Cerebellar nuclear complex (tissue), 1 donor: ENCODE data around the gene CTBP1.
"Not testable (repeated sequence)": the region's sequence is repeated elsewhere in the genome, so short reads cannot be mapped to it uniquely, and the experiment has no call there.

ENCODE experiments used
- DNase-seq, 2 experiments: peaks; one replicate each; lab custom pipeline; 2025; lab: John Stamatoyannopoulos, UW

CTBP1 gene

GRCh38 chr4:1237981-1238675 lies 10.8 kb downstream of the CTBP1 start:
- no peak for DNase-seq

- DNase-seq, result not testable (repeated sequence)
Measured at GRCh38 chr4:1237261-1237660, 11.7 kb downstream of the CTBP1 start.

GRCh38 chr4:1236836-1237235 lies 12.1 kb downstream of the CTBP1 start:
- not testable (repeated sequence) for DNase-seq

DNA sequence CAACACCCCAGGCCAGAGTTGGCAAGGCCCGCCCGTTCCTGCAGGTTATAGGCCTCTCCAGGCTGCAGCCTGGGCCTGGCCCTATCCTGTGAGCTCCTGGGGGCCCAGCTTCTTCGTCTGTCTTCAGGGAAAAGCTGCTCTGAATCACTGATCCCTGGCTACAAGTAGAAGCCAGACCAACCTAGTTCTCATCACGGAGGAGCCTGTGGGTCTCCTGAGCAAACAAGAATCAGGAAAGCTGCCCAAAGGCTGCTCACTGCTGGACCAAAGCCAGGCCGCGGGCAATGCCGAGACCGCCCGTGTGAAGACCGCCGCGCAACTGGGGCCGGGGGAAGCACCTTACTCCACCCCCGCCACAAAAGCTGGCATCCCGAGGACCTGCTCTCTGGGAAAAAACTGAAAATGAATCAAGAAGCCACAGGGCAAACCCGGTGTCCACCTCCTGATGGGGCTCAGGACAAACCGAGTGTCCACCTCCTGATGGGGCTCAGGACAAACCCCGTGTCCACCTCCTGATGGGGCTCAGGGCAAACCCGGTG lies 12.8 kb downstream of the CTBP1 start:
- no peak for DNase-seq

GRCh38 chr4:1235381-1236102 lies 13.4 kb downstream of the CTBP1 start:
- no peak for DNase-seq

GRCh38 chr4:1234811-1235292 lies 14.1 kb downstream of the CTBP1 start:
- no peak for DNase-seq

GRCh38 chr4:1234309-1234695 lies 14.6 kb downstream of the CTBP1 start:
- no peak for DNase-seq

DNA sequence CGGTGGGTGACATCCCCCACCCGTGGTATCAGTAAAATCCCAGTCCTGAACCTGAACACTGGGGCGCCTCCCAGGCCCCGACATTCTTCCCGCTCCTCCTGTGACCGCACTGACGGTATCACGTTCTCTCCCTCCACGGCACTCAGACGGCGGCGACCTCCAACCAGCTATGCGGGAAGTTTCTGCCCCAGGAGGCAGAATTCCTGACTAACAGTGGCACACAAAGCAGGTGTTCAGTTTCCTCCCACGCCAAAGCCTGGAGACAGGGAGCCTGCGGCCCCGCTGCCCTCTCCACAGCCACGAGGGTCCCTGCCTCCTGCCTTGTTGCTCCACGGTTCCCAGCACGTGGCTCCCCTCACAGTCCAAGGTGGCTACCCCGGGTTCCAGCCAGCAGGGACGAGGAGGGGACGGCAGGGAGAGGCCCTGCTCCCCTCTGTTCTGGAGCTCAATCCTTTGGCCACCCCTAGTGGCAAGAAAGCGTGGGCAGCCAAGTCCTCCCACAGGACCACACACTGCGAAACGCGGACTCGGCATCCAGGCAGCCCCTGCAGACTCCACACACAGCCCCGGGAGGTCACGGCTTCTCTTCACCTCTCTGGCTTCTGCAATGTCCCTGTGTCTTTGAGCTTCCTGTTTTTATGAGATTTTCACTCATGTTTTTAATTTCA lies 15.2 kb downstream of the CTBP1 start:
- no peak for DNase-seq

GRCh38 chr4:1232661-1233621 lies 16.0 kb downstream of the CTBP1 start:
- no peak for DNase-seq

DNA sequence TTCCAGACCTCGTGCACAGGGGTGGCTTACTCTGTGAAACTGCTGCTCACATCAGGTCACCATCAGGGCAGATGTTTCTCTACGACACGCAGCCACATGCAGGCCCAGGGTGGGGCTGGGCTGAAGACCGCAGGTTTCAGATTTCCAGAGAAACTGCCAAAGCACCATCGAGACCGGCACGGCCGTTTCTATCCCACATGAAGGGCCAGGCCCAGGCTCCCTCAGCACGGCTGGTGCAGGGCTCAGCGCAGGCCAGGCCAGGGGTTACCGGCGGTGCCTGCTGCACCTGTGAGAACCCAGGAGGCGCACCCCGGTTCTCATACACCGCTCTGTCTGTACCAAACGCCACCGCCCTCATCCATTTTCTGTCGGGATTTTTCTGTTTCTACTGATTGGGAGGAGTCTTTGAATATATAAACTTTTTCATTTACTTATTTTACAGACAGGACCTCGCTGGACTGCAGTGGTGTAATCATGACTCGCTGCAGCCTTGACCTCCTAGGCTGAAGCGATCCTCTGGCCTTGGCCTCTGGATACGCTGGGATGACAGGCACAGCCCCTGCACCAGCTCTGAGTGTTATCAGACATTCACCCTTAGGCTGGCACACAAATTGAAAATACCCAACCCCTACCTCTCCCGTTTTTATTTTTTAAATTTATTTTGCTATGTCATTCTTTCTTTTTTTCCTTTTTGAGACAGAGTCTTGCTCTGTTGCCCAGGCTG lies 17.1 kb downstream of the CTBP1 start:
- no peak for DNase-seq

DNA sequence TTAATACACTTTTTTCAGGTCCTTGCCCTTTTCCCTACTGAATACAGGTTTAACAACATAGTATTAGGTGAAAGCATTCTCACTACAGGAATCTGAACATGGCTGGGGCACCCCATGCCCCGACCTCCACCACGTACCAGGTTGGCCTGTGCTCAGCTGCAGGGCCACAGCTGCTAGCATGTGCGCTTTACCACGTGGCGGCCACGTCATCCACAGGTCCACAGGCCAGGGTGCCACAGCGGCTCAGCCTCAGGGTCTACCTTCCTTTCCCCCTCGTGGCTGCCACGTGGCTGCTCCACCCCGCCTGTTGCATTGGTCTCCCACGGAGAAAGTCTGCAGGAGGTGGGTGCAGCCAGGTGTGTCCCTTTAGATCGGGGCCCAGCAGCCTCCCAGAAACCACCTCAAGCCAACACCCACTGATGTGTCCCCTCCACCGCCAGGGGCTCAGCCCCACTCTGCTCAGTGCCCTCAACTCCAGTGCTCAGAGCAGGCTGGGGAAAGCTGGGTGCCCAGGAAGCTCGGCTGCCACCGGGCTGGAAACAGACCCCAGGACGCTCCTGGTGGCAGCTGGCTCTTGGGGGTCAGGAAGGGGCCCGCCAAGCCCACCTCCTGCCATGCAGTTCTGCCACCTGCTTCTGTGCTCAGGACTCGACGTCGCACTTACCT lies 17.8 kb downstream of the CTBP1 start:
- DNase-seq, result no peak

GRCh38 chr4:1230316-1230715 lies 18.6 kb downstream of the CTBP1 start:
- no peak for DNase-seq

GRCh38 chr4:1229117-1229849 lies 19.6 kb downstream of the CTBP1 start:
- DNase-seq, result no peak

GRCh38 chr4:1227816-1228215 lies 21.1 kb downstream of the CTBP1 start:
- DNase-seq, result no peak

DNA sequence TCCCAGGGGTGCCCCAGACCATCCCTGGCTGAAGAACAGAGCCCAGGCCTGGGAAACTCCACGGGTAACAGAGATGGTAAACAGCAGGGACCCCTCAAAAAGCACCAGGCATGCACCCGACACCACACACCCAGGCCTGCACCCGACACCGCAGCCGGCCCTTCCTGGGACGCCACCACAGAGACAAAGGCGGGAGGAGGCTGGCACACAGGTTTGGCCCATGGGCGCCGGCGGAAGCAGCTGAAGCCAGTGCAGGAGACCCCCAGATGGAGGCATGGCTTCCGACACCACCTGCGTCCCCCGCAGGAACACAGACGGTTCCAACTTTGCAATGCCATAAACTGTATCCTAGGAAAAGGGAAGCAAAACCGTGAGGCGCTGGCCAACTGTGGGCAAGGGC lies 22.3 kb downstream of the CTBP1 start:
- DNase-seq, result no peak

DNA sequence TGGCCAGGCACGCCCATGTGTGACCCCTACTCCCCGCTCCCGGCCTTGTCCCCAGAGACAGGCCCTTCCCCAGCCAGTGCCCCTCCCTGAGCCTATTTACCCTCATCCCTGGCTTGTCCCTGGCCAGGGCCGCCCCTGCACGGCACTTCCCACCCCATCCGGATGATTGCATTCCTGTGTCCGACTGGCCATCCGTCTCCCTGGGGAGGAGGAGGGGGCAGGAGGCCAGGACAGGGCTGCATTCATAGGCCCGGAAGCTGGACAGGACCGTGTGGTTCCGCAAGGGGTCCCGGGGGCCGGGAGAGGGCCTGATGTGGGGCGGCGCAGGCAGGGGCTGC lies 22.8 kb downstream of the CTBP1 start:
- DNase-seq, result no peak

DNA sequence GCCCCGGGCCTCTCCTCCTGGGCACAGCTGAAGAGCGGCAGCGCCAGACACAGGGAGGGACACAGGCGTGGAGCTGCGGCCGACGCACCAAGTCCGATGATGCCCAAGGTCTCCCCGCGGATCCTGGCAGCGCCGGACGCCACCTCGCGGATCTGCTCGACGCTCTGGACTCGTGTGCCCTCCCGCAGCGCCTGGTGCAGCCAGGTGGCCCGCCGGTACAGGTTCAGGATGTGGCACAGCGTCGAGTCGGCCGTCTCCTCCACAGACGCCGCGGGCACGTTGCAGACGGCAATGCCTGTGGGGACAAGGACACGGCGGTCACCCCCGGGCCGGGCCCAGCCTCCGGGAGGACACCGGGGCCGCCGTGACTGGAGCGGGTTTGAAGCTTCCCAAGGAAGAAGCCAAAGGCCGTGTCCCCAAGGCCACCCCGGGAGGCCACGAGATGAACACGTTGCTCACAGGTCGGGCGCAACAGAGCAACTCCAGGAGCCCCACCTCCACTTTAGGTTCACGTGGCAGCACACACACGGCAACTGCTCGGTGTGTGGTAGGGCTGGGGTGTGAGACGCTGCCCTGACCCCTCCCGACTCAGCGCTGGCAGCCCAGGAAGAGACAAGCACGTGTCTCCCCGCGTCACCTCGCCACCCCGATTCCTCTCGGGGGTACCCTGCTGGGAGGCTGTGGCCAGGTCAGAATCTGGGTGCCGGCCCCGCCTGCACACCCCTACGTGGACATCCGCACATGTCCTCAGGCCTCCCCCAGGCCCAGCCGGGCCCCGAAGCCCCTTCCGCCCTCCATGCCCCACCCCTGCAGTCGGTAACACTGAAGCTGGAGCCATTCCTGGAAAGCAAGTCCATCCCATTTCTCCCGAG lies 23.4 kb downstream of the CTBP1 start:
- no peak for DNase-seq
